Lung (tissue), 12 donors: ENCODE data around the gene KRTAP12-3. TPM values are rescaled to one million over a fixed set of nuclear protein-coding genes. Genes with fewer than 3 reads are reported as not detected.

ENCODE experiments used
- ATAC-seq: fragments of 200-7000 bp; cut with Tn5 transposase; one replicate; pipeline ENCODE4 v1.9.1; 2020; ENCODE audit warnings: moderate number of reproducible peaks; ENCODE audit not compliant: insufficient read depth, low FRiP score
- DNase-seq, 3 donors: peaks; one replicate each; pipeline ENCODE4 v3.0.0-alpha.2; 2013 to 2017
- H3K27ac ChIP-seq, 2 donors: one replicate each; pipeline ENCODE4 v1.5.1; 2013; ENCODE audit warnings: mild to moderate bottlenecking in 2 of 2, moderate library complexity in 2 of 2, control low read depth in 1 of 2, inconsistent platforms in 1 of 2, low read depth in 1 of 2, low read length in 1 of 2
- H3K27me3 ChIP-seq, 3 donors: one replicate each; pipeline ENCODE4 v1.5.1; 2013; ENCODE audit warnings: low read length in 2 of 3; ENCODE audit not compliant: control insufficient read depth in 3 of 3, insufficient read depth in 3 of 3
- H3K36me3 ChIP-seq, 4 donors: one replicate each; pipeline ENCODE4 v1.5.1; 2013; ENCODE audit warnings: low read length in 4 of 4, mild to moderate bottlenecking in 1 of 4, moderate library complexity in 1 of 4; ENCODE audit not compliant: control insufficient read depth in 4 of 4, insufficient read depth in 4 of 4
- H3K4me1 ChIP-seq, 5 donors: one replicate each; pipeline ENCODE4 v1.5.1; 2013; ENCODE audit warnings: low read length in 5 of 5, mild to moderate bottlenecking in 2 of 5, moderate library complexity in 1 of 5; ENCODE audit not compliant: control insufficient read depth in 5 of 5, insufficient read depth in 5 of 5
- H3K4me3 ChIP-seq: one replicate; pipeline ENCODE4 v1.5.1; 2013; ENCODE audit warnings: mild to moderate bottlenecking, control low read depth, moderate library complexity
- H3K9ac ChIP-seq, 2 donors: one replicate each; pipeline ENCODE4 v1.5.1; 2013; ENCODE audit warnings: low read length in 2 of 2, control low read depth in 1 of 2; ENCODE audit not compliant: insufficient read depth in 1 of 2
- H3K9me3 ChIP-seq, 4 donors: one replicate each; pipeline ENCODE4 v1.5.1; 2013; ENCODE audit warnings: low read length in 3 of 4, mild to moderate bottlenecking in 1 of 4, moderate library complexity in 1 of 4; ENCODE audit not compliant: control insufficient read depth in 4 of 4, insufficient read depth in 3 of 4
- CTCF ChIP-seq: IDR thresholded peaks from 2 replicates; pipeline ENCODE4 v1.5.1; 2012; ENCODE audit warnings: mild to moderate bottlenecking; ENCODE audit errors: control extremely low read depth, extremely low read depth
- WGBS, 2 donors: extraction: QIAGEN DNeasy Blood & Tissue Kit; methylation state at CpG; one replicate each; pipeline ENCODE4 v1.1.7; 2013; 5-methylcytosine and 5-hydroxymethylcytosine counted together
- polyA plus RNA-seq, 2 donors: library from polyadenylated mRNA; stranded (reverse); fragments of 200-250 nt; gene quantifications; one replicate each; pipeline ENCODE4 v1.2.1, GENCODE V29; 2013
- total RNA-seq, 2 donors: library from RNA; depleted of rRNA in 1 of 2; stranded (reverse); fragments of >200 nt in 1 of 2; gene quantifications; one replicate each; pipeline ENCODE4 v1.2.1, GENCODE V29; 2014 to 2021
- donor health status: control.
- donor health status: control.
- donor health status: Bipolar disorder and iron deficiency.
- donor health status: healthy.
- donor health status: DM: yes; HTN: yes; CAD: no.

KRTAP12-3 gene
- total and polyA plus RNA-seq, 4 donors, result not detected

GRCh38 chr21:44649521-44650100 is 8.1 kb upstream of the KRTAP12-3 start:
- Histone ChIP-seq H3K4me3 (no peak overlapping the region), H3K27ac (no peak overlapping the region), H3K36me3 (no peaks in the 10 kb centered on the region), H3K27me3 (no peaks in the 10 kb centered on the region), H3K9ac (no peak overlapping the region), H3K9me3 (peaks cover 0 to 6% (median 0%) of the 10 kb centered on the region in 4 donors), H3K4me1 (no peaks in the 10 kb centered on the region)
- peak in 1 of 3 donors; percentile 55 for DNase-seq
- no peak for TF ChIP-seq CTCF
- ATAC-seq, result no peak
- WGBS, 2 donors, result 84 to 91% methylated on average over 18 of the region's 18 CpGs

GRCh38 chr21:44650265-44650972 is 7.3 kb upstream of the KRTAP12-3 start:
- no peak for TF ChIP-seq CTCF
- 90 to 91% methylated on average over 20 of the region's 20 CpGs for WGBS, 2 donors
- H3K4me3 ChIP-seq, result no peak overlapping the region
- H3K27me3 ChIP-seq, result no peaks in the 10 kb centered on the region
- H3K9ac ChIP-seq, result no peak overlapping the region
- no peaks in the 10 kb centered on the region for H3K36me3 ChIP-seq
- no peaks in the 10 kb centered on the region for H3K9me3 ChIP-seq
- no peaks in the 10 kb centered on the region for H3K4me1 ChIP-seq
- no peak overlapping the region for H3K27ac ChIP-seq
- DNase-seq (no peak), ATAC-seq (no peak)

- ATAC-seq (no peak), DNase-seq (no peak)
- Histone ChIP-seq H3K27me3 (no peaks in the 10 kb centered on the region), H3K36me3 (no peaks in the 10 kb centered on the region), H3K4me3 (no peak overlapping the region), H3K27ac (no peak overlapping the region), H3K9me3 (peaks cover 0 to 3% (median 1%) of the 10 kb centered on the region in 4 donors), H3K9ac (no peak overlapping the region), H3K4me1 (no peaks in the 10 kb centered on the region)
- 87 to 93% methylated on average over 12 of the region's 12 CpGs for WGBS, 2 donors
- no peak for TF ChIP-seq CTCF
These were observed 6.6 kb upstream of the KRTAP12-3 start for GRCh38 chr21:44650973-44651675.
